HG02588 (cell line): ENCODE results near the gene ZNF185.

Experiments used
- ATAC-seq: cut with Tn5 transposase; IDR thresholded peaks from one replicate; pipeline ENCODE4 v1.9.1; 2021; ENCODE audit warnings: mild to moderate bottlenecking, moderate library complexity; ENCODE audit not compliant: unreplicated experiment

ZNF185 gene

GRCh38 chrX:152895121-152895520 is 2.7 kb upstream of the ZNF185 start:
- no peak for ATAC-seq

GRCh38 chrX:152895724-152896420 is 2.0 kb upstream of the ZNF185 start:
- no peak for ATAC-seq

GRCh38 chrX:152896450-152896849 is 1.4 kb upstream of the ZNF185 start:
- ATAC-seq: no peak

GRCh38 chrX:152898442-152898841 is 575 bp downstream of the ZNF185 start:
- no peak for ATAC-seq

- no peak for ATAC-seq
Observed at GRCh38 chrX:152899111-152899873, 1.4 kb downstream of the ZNF185 start.

GRCh38 chrX:152899874-152900719 is 2.2 kb downstream of the ZNF185 start:
- ATAC-seq: no peak

- no peak for ATAC-seq
Observed at GRCh38 chrX:152900937-152901445, 3.1 kb downstream of the ZNF185 start.

GRCh38 chrX:152901816-152902501 is 4.1 kb downstream of the ZNF185 start:
- no peak for ATAC-seq

GRCh38 chrX:152902502-152902820 is 4.6 kb downstream of the ZNF185 start:
- no peak for ATAC-seq

- no peak for ATAC-seq
Observed at GRCh38 chrX:152903589-152903988, 5.7 kb downstream of the ZNF185 start.

GRCh38 chrX:152904151-152905080 is 6.5 kb downstream of the ZNF185 start:
- ATAC-seq: no peak

- no peak for ATAC-seq
Observed at GRCh38 chrX:152905081-152905420, 7.2 kb downstream of the ZNF185 start.

- ATAC-seq: no peak
Observed at GRCh38 chrX:152907084-152907651, 9.3 kb downstream of the ZNF185 start.

GRCh38 chrX:152908486-152908885 is 10.6 kb downstream of the ZNF185 start:
- no peak for ATAC-seq

- peak; percentile 55 for ATAC-seq
Observed at GRCh38 chrX:152910018-152910417, 12.2 kb downstream of the ZNF185 start.

- ATAC-seq: no peak
Observed at GRCh38 chrX:152912106-152912505, 14.2 kb downstream of the ZNF185 start.

GRCh38 chrX:152912641-152913040 is 14.8 kb downstream of the ZNF185 start:
- no peak for ATAC-seq

GRCh38 chrX:152913346-152913745 is 15.5 kb downstream of the ZNF185 start:
- no peak for ATAC-seq

GRCh38 chrX:152913910-152914309 is 16.0 kb downstream of the ZNF185 start:
- no peak for ATAC-seq
